Measurements from ENCODE around the gene CNTN6. TPM values are rescaled to one million over a fixed set of nuclear protein-coding genes. Genes with fewer than 3 reads are reported as not detected.

Gene CNTN6
- total RNA-seq, 1 experiment from 2014 or later: not detected

GRCh38 chr3:1147326-1147725 lies 54.5 kb downstream of the CNTN6 start:
- Histone ChIP-seq H3K23ac (ENCODE audit: insufficient read length, low read depth, low read length) (no peak overlapping the region), H3K27me3 (ENCODE audit: insufficient read depth, low read length) (no peaks in the 10 kb centered on the region), H3K4me2 (ENCODE audit: insufficient read depth, insufficient read length, low read length) (no peak overlapping the region), H2BK15ac (ENCODE audit: low read depth, low read length) (no peak overlapping the region), H4K5ac (ENCODE audit: insufficient read length, low read depth, low read length) (no peak overlapping the region), H4K20me1 (ENCODE audit: control insufficient read depth, insufficient read depth, insufficient read length) (no peaks in the 10 kb centered on the region), H3K9me3 (ENCODE audit: control insufficient read depth, low read depth, low read length) (no peaks in the 10 kb centered on the region), H2BK120ac (ENCODE audit: low read depth, low read length, poor library complexity, severe bottlenecking) (no peak overlapping the region), H3K4ac (ENCODE audit: low read depth, low read length) (no peak overlapping the region), H4K91ac (ENCODE audit: insufficient read length, low read depth, low read length) (no peak overlapping the region), H4K8ac (replicated peaks; ENCODE audit: insufficient read length, low read depth, low read length) (no peak overlapping the region), H2BK12ac (ENCODE audit: insufficient read length, low read depth, low read length) (no peak overlapping the region), H3K9ac (ENCODE audit: extremely low read depth, insufficient read length, low read length) (no peak overlapping the region), H3K23me2 (ENCODE audit: insufficient read length, low read depth, low read length, poor library complexity, severe bottlenecking) (no peaks in the 10 kb centered on the region), H3K56ac (ENCODE audit: insufficient read length, low read depth, low read length) (no peak overlapping the region), H3K79me2 (ENCODE audit: insufficient read depth, low read length) (no peaks in the 10 kb centered on the region), H2AFZ (ENCODE audit: low read length) (no peak overlapping the region), H3K79me1 (ENCODE audit: insufficient read depth, low read depth, low read length, poor library complexity, severe bottlenecking) (no peaks in the 10 kb centered on the region), H2BK20ac (ENCODE audit: low read depth, low read length, poor library complexity, severe bottlenecking) (no peak overlapping the region), H2BK5ac (ENCODE audit: insufficient read length, low read length) (no peak overlapping the region), H3K27ac (ENCODE audit: insufficient read length, low read depth, low read length) (no peak overlapping the region), H3T11ph (ENCODE audit: low read length) (no peak overlapping the region), H3K4me1 (ENCODE audit: insufficient read depth, low read length) (no peaks in the 10 kb centered on the region), H3K18ac (ENCODE audit: insufficient read length, low read depth, low read length) (no peak overlapping the region), H3K14ac (ENCODE audit: insufficient read depth, low read length) (no peak overlapping the region), H2AK5ac (ENCODE audit: insufficient read length, low read length) (no peak overlapping the region)
- no peak for DNase-seq
- H3K27ac Mint-ChIP-seq: no peak overlapping the region
- no CpG with 5 or more reads among the region's 1 CpG for WGBS (ENCODE audit: extremely low coverage, insufficient read length, low lambda C conversion rate)
- no peaks in the 10 kb centered on the region for H3K36me3 Mint-ChIP-seq (ENCODE audit: insufficient read depth in 1 of 3, low read depth in 3 of 3)
- TF ChIP-seq CTCF (conservative IDR thresholded peaks at IDR 0.05): no peak
- H3K4me1 Mint-ChIP-seq: no peaks in the 10 kb centered on the region
- no peaks in the 10 kb centered on the region for H3K9me3 Mint-ChIP-seq
- no peak overlapping the region for H3K4me3 Mint-ChIP-seq
- no peaks in the 10 kb centered on the region for H3K27me3 Mint-ChIP-seq (ENCODE audit: low read depth)
